OCI-LY1 (cell line): ENCODE results near the gene GPR21.

Source experiments
- EZH2 ChIP-seq: fragments of 200-600 bp; sonication (generic), shearing (Covaris generic); IDR thresholded peaks from 2 replicates; pipeline ENCODE4 v1.8.0; 2017; ENCODE audit warnings: borderline replicate concordance, mixed run types, mild to moderate bottlenecking, antibody characterized with exemption, low read length, moderate library complexity, mixed read lengths
- TF ChIP-seq, protein P1 (sequence below): fragments of 200-600 bp; sonication (generic), shearing (Covaris generic); IDR thresholded peaks from 2 replicates; pipeline ENCODE4 v1.5.1; 2017; ENCODE audit warnings: mild to moderate bottlenecking, antibody characterized with exemption, low read length, moderate library complexity, mixed read lengths

DNA sequence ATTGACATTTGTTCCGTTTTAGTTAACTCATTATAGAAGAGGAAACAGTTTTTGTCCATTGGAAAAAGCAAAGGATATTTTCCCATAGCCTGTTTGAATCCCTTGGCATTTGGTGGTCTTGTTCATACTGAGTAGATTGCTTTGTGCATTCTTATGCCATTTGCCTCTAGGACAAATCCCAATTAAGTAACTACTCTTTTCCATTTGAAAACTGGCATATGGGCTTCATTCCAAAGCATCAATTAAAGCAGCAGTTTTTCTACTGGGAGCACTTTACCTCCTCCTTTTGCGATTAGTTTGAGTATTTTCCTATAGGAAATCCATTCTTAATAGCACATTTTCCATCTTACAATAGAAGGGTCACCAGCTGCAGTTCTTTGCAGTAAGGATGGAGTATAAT lies 31.2 kb downstream of the GPR21 start:
- TF ChIP-seq, protein P1, sequence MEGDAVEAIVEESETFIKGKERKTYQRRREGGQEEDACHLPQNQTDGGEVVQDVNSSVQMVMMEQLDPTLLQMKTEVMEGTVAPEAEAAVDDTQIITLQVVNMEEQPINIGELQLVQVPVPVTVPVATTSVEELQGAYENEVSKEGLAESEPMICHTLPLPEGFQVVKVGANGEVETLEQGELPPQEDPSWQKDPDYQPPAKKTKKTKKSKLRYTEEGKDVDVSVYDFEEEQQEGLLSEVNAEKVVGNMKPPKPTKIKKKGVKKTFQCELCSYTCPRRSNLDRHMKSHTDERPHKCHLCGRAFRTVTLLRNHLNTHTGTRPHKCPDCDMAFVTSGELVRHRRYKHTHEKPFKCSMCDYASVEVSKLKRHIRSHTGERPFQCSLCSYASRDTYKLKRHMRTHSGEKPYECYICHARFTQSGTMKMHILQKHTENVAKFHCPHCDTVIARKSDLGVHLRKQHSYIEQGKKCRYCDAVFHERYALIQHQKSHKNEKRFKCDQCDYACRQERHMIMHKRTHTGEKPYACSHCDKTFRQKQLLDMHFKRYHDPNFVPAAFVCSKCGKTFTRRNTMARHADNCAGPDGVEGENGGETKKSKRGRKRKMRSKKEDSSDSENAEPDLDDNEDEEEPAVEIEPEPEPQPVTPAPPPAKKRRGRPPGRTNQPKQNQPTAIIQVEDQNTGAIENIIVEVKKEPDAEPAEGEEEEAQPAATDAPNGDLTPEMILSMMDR: no peak
- no peak for TF ChIP-seq EZH2
